Non-pigmented ciliary epithelial cell (primary cell): ENCODE measurements around the gene NCKAP5.
"Not testable (repeated sequence)": the region's sequence is repeated elsewhere in the genome, so short reads cannot be mapped to it uniquely, and the experiment has no call there.

Experiments
- DNase-seq: peaks from one replicate; pipeline ENCODE4 v3.0.0-alpha.2; 2010; ENCODE audit warnings: low read depth

The NCKAP5 gene

DNA sequence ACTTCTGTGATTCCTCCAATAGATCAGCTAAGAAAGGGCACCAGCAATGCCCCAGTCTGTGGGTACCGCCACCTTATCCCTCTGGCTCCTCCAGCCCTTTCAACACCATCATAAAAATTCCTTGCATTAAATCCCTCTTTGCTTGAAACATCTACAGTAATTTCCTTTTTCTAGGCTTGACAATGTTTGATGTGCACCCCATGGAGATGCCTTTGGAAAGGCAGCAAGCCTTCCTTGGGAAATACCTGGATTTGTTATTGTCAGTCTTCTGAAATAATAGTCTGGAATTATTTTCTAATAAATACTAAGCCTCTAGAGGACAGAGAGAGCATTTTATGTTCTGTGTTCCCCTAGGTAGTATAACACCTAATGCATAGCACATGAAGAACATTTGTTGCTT is 46.1 kb downstream of the NCKAP5 start:
- no peak for DNase-seq

GRCh38 chr2:133521146-133521745 is 47.0 kb downstream of the NCKAP5 start:
- no peak for DNase-seq

DNA sequence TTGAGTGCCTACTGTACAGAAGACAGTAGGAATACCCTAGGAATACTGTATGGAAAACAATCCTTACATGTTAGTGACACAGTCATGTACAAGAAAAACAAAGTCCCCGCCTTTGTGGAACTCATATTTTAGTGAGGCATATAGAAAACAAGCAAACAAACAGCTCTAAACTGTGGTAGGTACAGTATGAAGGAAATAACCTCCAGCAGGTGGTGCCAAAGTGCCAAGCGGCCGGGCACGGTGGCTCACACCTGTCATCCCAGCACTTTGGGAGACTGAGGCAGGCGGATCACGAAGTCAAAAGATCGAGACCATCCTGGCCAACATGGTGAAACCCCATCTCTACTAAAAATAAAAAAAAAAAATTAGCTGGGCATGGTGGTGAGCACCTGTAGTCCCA is 48.6 kb downstream of the NCKAP5 start:
- not testable (repeated sequence) for DNase-seq

DNA sequence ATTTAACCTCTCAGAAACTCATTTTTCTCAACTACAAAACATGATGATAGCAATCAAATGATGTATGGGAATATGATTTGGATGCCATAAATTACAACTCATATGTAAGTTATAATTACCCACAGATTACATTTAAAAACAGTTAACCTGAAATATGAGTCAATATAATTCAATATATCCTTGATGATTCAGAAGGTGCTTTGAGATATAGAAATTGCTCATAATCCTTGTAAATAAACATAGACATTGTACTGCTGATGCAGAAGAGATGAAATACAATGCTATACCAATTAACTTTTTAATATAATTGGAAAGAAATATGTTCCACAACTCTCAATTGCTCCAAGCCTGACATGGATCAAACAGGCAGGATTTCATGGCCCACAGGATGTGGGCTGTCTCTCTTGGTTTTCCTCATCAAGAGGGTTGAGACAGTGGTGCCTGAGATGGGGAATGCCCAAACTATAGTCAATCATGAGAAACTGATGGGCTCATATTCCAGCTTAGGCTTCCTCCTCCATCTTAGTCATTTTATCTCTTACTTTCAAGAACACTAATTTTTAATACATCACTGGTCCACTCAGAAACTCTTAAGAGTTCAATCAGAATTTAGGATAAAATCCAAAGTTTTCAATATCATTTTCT is 49.4 kb downstream of the NCKAP5 start:
- DNase-seq, result no peak

GRCh38 chr2:133517876-133518275 is 50.4 kb downstream of the NCKAP5 start:
- no peak for DNase-seq

GRCh38 chr2:133516405-133517026 is 51.7 kb downstream of the NCKAP5 start:
- DNase-seq, result no peak

GRCh38 chr2:133515271-133515670 is 53.0 kb downstream of the NCKAP5 start:
- DNase-seq, result no peak

GRCh38 chr2:133513893-133514292 is 54.4 kb downstream of the NCKAP5 start:
- DNase-seq, result no peak

GRCh38 chr2:133512121-133512520 is 56.1 kb downstream of the NCKAP5 start:
- DNase-seq, result no peak

- no peak for DNase-seq
Observed at GRCh38 chr2:133511679-133512078, 56.6 kb downstream of the NCKAP5 start.

DNA sequence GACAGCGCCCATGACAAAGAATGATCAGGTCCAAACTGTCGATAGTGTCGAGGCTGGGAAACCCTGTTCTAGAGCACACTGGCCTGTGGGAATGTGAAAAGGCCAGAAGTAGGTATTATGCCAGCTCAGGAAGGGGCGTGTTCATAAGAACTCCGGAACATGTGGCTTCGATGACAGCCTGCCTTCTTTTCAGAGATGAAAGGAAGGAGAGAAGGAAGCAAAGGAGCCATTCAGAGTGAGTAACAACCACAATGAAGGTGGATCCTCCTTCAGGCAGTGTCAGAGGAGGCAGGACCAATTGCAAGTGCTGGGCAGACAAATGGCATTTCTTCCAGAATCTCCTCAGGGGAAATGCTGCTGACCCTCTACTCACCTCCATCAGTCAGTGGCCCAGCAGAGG is 58.5 kb downstream of the NCKAP5 start:
- DNase-seq, result no peak

- DNase-seq, result no peak
Observed at GRCh38 chr2:133508546-133509165, 59.6 kb downstream of the NCKAP5 start.

DNA sequence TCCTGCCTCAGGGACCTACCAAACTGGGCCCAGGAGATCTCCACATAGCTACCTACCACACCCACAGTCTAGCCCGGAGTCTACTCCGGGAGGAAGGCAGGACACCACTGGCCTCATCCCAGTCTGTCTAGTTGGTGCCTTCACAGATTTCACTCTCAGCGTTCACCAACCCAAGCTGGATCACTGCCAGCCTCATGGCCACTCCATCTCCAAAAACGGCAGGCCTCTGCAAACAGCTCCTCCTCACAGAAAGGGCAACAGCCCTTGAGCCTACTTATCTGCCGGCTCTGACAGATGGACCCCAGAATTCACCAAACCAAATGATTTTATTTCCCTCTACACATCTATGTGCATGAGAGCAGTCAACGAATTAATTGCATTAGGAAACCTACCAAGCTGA is 61.3 kb downstream of the NCKAP5 start:
- no peak for DNase-seq

- DNase-seq, result no peak
Observed at GRCh38 chr2:133504566-133505505, 63.4 kb downstream of the NCKAP5 start.

DNA sequence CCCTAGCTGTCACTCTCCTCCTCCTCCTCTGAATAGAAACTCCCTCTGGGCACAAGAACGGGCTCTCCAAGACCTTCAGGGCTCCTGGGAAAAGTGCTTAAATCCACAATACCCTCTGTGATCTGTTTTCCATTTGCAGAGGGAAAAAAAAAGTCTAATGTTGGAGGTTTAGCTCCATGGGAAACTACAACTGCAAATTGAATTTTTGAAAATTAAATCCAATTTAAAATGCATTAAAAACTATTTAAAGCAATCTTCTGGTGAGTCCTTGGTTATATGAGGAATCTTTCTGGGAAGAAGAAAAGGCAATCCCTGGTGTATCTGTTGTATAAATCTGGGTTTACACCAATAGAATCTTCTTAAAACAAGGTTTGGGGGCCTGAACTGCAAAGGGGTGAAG is 64.3 kb downstream of the NCKAP5 start:
- no peak for DNase-seq

GRCh38 chr2:133503323-133503722 is 64.9 kb downstream of the NCKAP5 start:
- no peak for DNase-seq

DNA sequence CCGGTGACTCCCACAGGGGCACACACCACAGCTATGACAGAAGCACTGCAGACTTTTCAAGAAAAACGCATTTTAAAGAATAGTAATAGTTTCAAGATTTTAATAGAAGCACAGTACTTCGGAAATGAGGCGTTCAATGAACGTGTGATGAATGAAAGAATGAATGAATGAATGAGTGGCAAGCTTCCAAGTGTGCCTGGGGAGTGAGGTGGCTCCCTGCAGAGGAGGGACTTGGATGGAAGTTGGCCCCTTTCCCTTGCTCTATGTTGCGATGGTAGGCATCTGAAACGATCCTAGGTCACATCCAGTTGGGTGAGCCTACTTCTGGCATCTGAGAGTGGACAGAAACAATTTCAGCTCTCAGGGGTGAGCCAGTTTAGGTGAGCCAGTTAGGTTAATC is 65.6 kb downstream of the NCKAP5 start:
- no peak for DNase-seq

GRCh38 chr2:133500917-133501316 is 67.3 kb downstream of the NCKAP5 start:
- DNase-seq, result no peak

GRCh38 chr2:133498662-133499585 is 69.3 kb downstream of the NCKAP5 start:
- no peak for DNase-seq

- no peak for DNase-seq
Observed at GRCh38 chr2:133497951-133498565, 70.2 kb downstream of the NCKAP5 start.
